Immature natural killer cell (primary cell): ENCODE data around the gene CD36. TPM values are rescaled to one million over a fixed set of nuclear protein-coding genes. Genes with fewer than 3 reads are reported as not detected.

Source experiments
- DNase-seq, 3 donors: peaks; one replicate each; pipeline ENCODE4 v3.0.0; 2022; ENCODE audit warnings: mixed read lengths in 1 of 3
- H3K27ac Mint-ChIP-seq, 6 donors: one replicate each; pipeline ENCODE4 v1.8.0; 2020; ENCODE audit warnings: mixed read lengths in 6 of 6, mild to moderate bottlenecking in 5 of 6, inconsistent platforms in 4 of 6, moderate library complexity in 3 of 6
- H3K27me3 Mint-ChIP-seq, 3 donors: one replicate each; pipeline ENCODE4 v1.8.0; 2020 to 2021; ENCODE audit warnings: low read depth in 3 of 3, mild to moderate bottlenecking in 3 of 3, mixed read lengths in 3 of 3, moderate library complexity in 3 of 3, inconsistent platforms in 1 of 3
- H3K36me3 Mint-ChIP-seq, 3 donors: one replicate each; pipeline ENCODE4 v1.8.0; 2020; ENCODE audit warnings: mixed read lengths in 3 of 3, inconsistent platforms in 2 of 3, mild to moderate bottlenecking in 2 of 3
- H3K4me1 Mint-ChIP-seq, 2 donors: one replicate each; pipeline ENCODE4 v1.8.0; 2020; ENCODE audit warnings: inconsistent platforms in 2 of 2, mild to moderate bottlenecking in 2 of 2, mixed read lengths in 2 of 2, moderate library complexity in 1 of 2
- H3K4me3 Mint-ChIP-seq, 5 donors: one replicate each; pipeline ENCODE4 v1.8.0; 2020; ENCODE audit warnings: mild to moderate bottlenecking in 5 of 5, mixed read lengths in 5 of 5, inconsistent platforms in 3 of 5, moderate library complexity in 3 of 5
- H3K9me3 Mint-ChIP-seq, 6 donors: one replicate each; pipeline ENCODE4 v1.8.0; 2020; ENCODE audit warnings: mild to moderate bottlenecking in 6 of 6, mixed read lengths in 6 of 6, inconsistent platforms in 4 of 6, moderate library complexity in 3 of 6
- polyA plus RNA-seq, 3 donors: library from polyadenylated mRNA; unstranded; fragments of 300-500 nt; fragmentation: Illumina TruSeq; gene quantifications; one replicate each; pipeline ENCODE4 v1.2.3, GENCODE V29; 2021

Gene CD36
- polyA plus RNA-seq, 3 donors from 2014 or later: 2.0 to 11.4 (median 10.5) TPM

GRCh38 chr7:80611779-80612178, 26.7 kb upstream of the CD36 start:
- Mint-ChIP-seq H3K27me3 (no peaks in the 10 kb centered on the region), H3K4me3 (no peak overlapping the region), H3K27ac (no peak overlapping the region), H3K9me3 (peaks cover 7 to 26% (median 17%) of the 10 kb centered on the region in 6 donors), H3K36me3 (no peaks in the 10 kb centered on the region), H3K4me1 (no peaks in the 10 kb centered on the region)
- DNase-seq: no peak

- Mint-ChIP-seq H3K27me3 (no peaks in the 10 kb centered on the region), H3K27ac (no peak overlapping the region), H3K4me3 (no peak overlapping the region), H3K9me3 (peaks cover 8 to 33% (median 19%) of the 10 kb centered on the region in 6 donors), H3K4me1 (no peaks in the 10 kb centered on the region), H3K36me3 (no peaks in the 10 kb centered on the region)
- no peak for DNase-seq
Observed at GRCh38 chr7:80612880-80613279, 25.6 kb upstream of the CD36 start.

GRCh38 chr7:80613519-80613918, 24.9 kb upstream of the CD36 start:
- Mint-ChIP-seq H3K27ac (no peak overlapping the region), H3K4me1 (no peaks in the 10 kb centered on the region), H3K4me3 (no peak overlapping the region), H3K27me3 (no peaks in the 10 kb centered on the region), H3K9me3 (peaks cover 9 to 39% (median 20%) of the 10 kb centered on the region in 6 donors), H3K36me3 (no peaks in the 10 kb centered on the region)
- no peak for DNase-seq

GRCh38 chr7:80614851-80615271, 23.6 kb upstream of the CD36 start:
- Mint-ChIP-seq H3K4me1 (no peaks in the 10 kb centered on the region), H3K27me3 (no peaks in the 10 kb centered on the region), H3K36me3 (no peaks in the 10 kb centered on the region), H3K4me3 (no peak overlapping the region), H3K27ac (no peak overlapping the region), H3K9me3 (peaks cover 4 to 44% (median 18%) of the 10 kb centered on the region in 6 donors)
- no peak for DNase-seq

- Mint-ChIP-seq H3K27me3 (no peaks in the 10 kb centered on the region), H3K9me3 (peaks cover 6 to 53% (median 13%) of the 10 kb centered on the region in 6 donors), H3K4me1 (no peaks in the 10 kb centered on the region), H3K27ac (no peak overlapping the region), H3K4me3 (no peak overlapping the region), H3K36me3 (no peaks in the 10 kb centered on the region)
- DNase-seq: no peak
Observed at GRCh38 chr7:80618096-80618495, 20.3 kb upstream of the CD36 start.

- no peak overlapping the region for H3K4me3 Mint-ChIP-seq
- peaks cover 6 to 52% (median 10%) of the 10 kb centered on the region in 6 donors for H3K9me3 Mint-ChIP-seq
Observed at GRCh38 chr7:80619741-80620140, 18.7 kb upstream of the CD36 start.

GRCh38 chr7:80622541-80622940, 15.9 kb upstream of the CD36 start:
- DNase-seq: no peak
- peaks cover 4 to 55% (median 7%) of the 10 kb centered on the region in 6 donors for H3K9me3 Mint-ChIP-seq
- no peaks in the 10 kb centered on the region for H3K27me3 Mint-ChIP-seq
- H3K36me3 Mint-ChIP-seq: no peaks in the 10 kb centered on the region
- H3K4me1 Mint-ChIP-seq: no peaks in the 10 kb centered on the region
- no peak overlapping the region for H3K4me3 Mint-ChIP-seq
- no peak overlapping the region for H3K27ac Mint-ChIP-seq

More at GRCh38 chr7:80619741-80620140, 18.7 kb upstream of the CD36 start:
- no peak for DNase-seq
- H3K27ac Mint-ChIP-seq: no peak overlapping the region
- H3K27me3 Mint-ChIP-seq: no peaks in the 10 kb centered on the region
- no peaks in the 10 kb centered on the region for H3K36me3 Mint-ChIP-seq
- no peaks in the 10 kb centered on the region for H3K4me1 Mint-ChIP-seq

- Mint-ChIP-seq H3K4me3 (no peak overlapping the region), H3K4me1 (no peaks in the 10 kb centered on the region), H3K9me3 (peaks cover under 1 to 48% (median 5%) of the 10 kb centered on the region in 6 donors), H3K36me3 (no peaks in the 10 kb centered on the region), H3K27me3 (no peaks in the 10 kb centered on the region), H3K27ac (no peak overlapping the region)
- DNase-seq: no peak
Observed at GRCh38 chr7:80623503-80624252, 14.8 kb upstream of the CD36 start.

- Mint-ChIP-seq H3K4me1 (no peaks in the 10 kb centered on the region), H3K4me3 (no peak overlapping the region), H3K9me3 (peaks cover 0 to 46% (median 8%) of the 10 kb centered on the region in 6 donors), H3K27me3 (no peaks in the 10 kb centered on the region), H3K27ac (no peak overlapping the region), H3K36me3 (no peaks in the 10 kb centered on the region)
- no peak for DNase-seq
Observed at GRCh38 chr7:80624763-80625162, 13.7 kb upstream of the CD36 start.

GRCh38 chr7:80629023-80629422, 9.4 kb upstream of the CD36 start:
- no peak overlapping the region for H3K27ac Mint-ChIP-seq
- H3K27me3 Mint-ChIP-seq: no peaks in the 10 kb centered on the region
- peaks cover 0 to 39% (median 6%) of the 10 kb centered on the region in 6 donors for H3K9me3 Mint-ChIP-seq
- H3K36me3 Mint-ChIP-seq: no peaks in the 10 kb centered on the region
- DNase-seq: no peak
- no peak overlapping the region for H3K4me3 Mint-ChIP-seq
- H3K4me1 Mint-ChIP-seq: no peaks in the 10 kb centered on the region

GRCh38 chr7:80630608-80631405, 7.6 kb upstream of the CD36 start:
- Mint-ChIP-seq H3K27ac (no peak overlapping the region), H3K9me3 (peaks cover 0 to 35% (median 5%) of the 10 kb centered on the region in 6 donors), H3K4me3 (no peak overlapping the region), H3K27me3 (no peaks in the 10 kb centered on the region), H3K36me3 (no peaks in the 10 kb centered on the region), H3K4me1 (no peaks in the 10 kb centered on the region)
- DNase-seq: no peak

- H3K36me3 Mint-ChIP-seq: no peaks in the 10 kb centered on the region
- H3K4me3 Mint-ChIP-seq: no peak overlapping the region
- peaks cover 0 to 35% (median 5%) of the 10 kb centered on the region in 6 donors for H3K9me3 Mint-ChIP-seq
- H3K27ac Mint-ChIP-seq: no peak overlapping the region
- no peak for DNase-seq
- H3K4me1 Mint-ChIP-seq: no peaks in the 10 kb centered on the region
- H3K27me3 Mint-ChIP-seq: no peaks in the 10 kb centered on the region
Observed at GRCh38 chr7:80631421-80631820, 7.0 kb upstream of the CD36 start.

GRCh38 chr7:80632139-80632538, 6.3 kb upstream of the CD36 start:
- no peaks in the 10 kb centered on the region for H3K4me1 Mint-ChIP-seq
- no peaks in the 10 kb centered on the region for H3K36me3 Mint-ChIP-seq
- DNase-seq: no peak
- peaks cover 0 to 30% (median 3%) of the 10 kb centered on the region in 6 donors for H3K9me3 Mint-ChIP-seq
- H3K27me3 Mint-ChIP-seq: no peaks in the 10 kb centered on the region
- no peak overlapping the region for H3K27ac Mint-ChIP-seq
- H3K4me3 Mint-ChIP-seq: no peak overlapping the region

- no peak for DNase-seq
- H3K27me3 Mint-ChIP-seq: no peaks in the 10 kb centered on the region
- H3K27ac Mint-ChIP-seq: no peak overlapping the region
- no peak overlapping the region for H3K4me3 Mint-ChIP-seq
- H3K9me3 Mint-ChIP-seq: peaks cover 0 to 25% (median 3%) of the 10 kb centered on the region in 6 donors
- no peaks in the 10 kb centered on the region for H3K36me3 Mint-ChIP-seq
- H3K4me1 Mint-ChIP-seq: no peaks in the 10 kb centered on the region
Observed at GRCh38 chr7:80632819-80633218, 5.6 kb upstream of the CD36 start.
